Measurements from ENCODE around the gene NCOA1.

DNA sequence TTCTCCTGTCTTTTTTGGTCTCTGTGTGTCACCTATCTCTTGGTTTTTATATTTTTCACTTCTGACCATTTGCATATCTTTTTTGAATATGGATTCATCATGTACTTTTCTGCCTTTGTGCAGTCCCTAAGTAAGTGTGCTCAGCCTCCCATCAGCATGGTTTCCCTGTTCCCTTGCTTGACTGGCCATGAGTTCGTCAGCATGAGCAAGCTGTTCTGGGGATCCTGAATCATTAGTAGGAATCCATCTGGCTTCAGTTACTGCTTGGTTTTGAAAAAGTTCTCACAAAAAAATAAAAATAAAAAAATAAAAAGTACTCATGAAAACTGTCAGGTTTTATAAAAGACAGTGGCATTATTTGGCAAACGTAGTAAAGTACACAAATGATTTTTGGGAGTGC lies 144.1 kb downstream of the NCOA1 start:
- TF ChIP-seq, protein P1, sequence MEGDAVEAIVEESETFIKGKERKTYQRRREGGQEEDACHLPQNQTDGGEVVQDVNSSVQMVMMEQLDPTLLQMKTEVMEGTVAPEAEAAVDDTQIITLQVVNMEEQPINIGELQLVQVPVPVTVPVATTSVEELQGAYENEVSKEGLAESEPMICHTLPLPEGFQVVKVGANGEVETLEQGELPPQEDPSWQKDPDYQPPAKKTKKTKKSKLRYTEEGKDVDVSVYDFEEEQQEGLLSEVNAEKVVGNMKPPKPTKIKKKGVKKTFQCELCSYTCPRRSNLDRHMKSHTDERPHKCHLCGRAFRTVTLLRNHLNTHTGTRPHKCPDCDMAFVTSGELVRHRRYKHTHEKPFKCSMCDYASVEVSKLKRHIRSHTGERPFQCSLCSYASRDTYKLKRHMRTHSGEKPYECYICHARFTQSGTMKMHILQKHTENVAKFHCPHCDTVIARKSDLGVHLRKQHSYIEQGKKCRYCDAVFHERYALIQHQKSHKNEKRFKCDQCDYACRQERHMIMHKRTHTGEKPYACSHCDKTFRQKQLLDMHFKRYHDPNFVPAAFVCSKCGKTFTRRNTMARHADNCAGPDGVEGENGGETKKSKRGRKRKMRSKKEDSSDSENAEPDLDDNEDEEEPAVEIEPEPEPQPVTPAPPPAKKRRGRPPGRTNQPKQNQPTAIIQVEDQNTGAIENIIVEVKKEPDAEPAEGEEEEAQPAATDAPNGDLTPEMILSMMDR (IDR thresholded peaks at IDR 0.05): no peak
- no peak for TF ChIP-seq POLR2A (IDR thresholded peaks at IDR 0.05)
